IMR-90 (cell line): ENCODE data around the gene IZUMO4. TPM values are rescaled to one million over a fixed set of nuclear protein-coding genes. Genes with fewer than 3 reads are reported as not detected.

ENCODE experiments used
- ATAC-seq: fragments of 200-7000 bp; cut with Tn5 transposase; 2 replicates; pipeline ENCODE4 v1.9.1; 2020; ENCODE audit warnings: low read depth, mild to moderate bottlenecking, moderate library complexity
- BruUV-seq: library from RNA; stranded (reverse); fragments of 400-500 nt; replicated peaks from 2 replicates; lab custom pipeline; 2021; lab: Mats Ljungman, UMichigan
- CTCF ChIA-PET: fragments of 300-600 bp; formaldehyde crosslinking; extraction: SDS; loops from one replicate; lab custom pipeline; 2021; ENCODE audit warnings: antibody characterized with exemption; lab: Yijun Ruan, JAX
- POLR2A ChIA-PET: fragments of 300-600 bp; sonication (Branson Sonifier 250); formaldehyde crosslinking; loops from one replicate; lab custom pipeline; 2022; ENCODE audit warnings: antibody characterized with exemption; ENCODE audit not compliant: unreplicated experiment; lab: Charles Lee
- DNase-seq: peaks from one replicate; pipeline ENCODE4 v3.0.0; 2013
- H2AFZ ChIP-seq: replicated peaks from 2 replicates; pipeline ENCODE3; 2013; ENCODE audit warnings: low read length, mild to moderate bottlenecking; ENCODE audit not compliant: poor library complexity
- H2AK5ac ChIP-seq: 2 replicates; pipeline ENCODE4 v1.6.1; 2013; ENCODE audit warnings: low read depth, low read length, inconsistent platforms
- H2AK9ac ChIP-seq: replicated peaks from 2 replicates; pipeline ENCODE3; 2013; ENCODE audit warnings: mild to moderate bottlenecking, low read depth, low read length, moderate library complexity; ENCODE audit not compliant: poor library complexity
- H2BK120ac ChIP-seq: 2 replicates; pipeline ENCODE4 v1.6.1; 2013; ENCODE audit warnings: low read depth, low read length, inconsistent platforms
- H2BK15ac ChIP-seq: 3 replicates; pipeline ENCODE4 v1.6.1; 2013; ENCODE audit warnings: low read depth, low read length, inconsistent platforms
- H2BK20ac ChIP-seq: 2 replicates; pipeline ENCODE4 v1.6.1; 2013; ENCODE audit warnings: low read depth, mild to moderate bottlenecking, inconsistent platforms, low read length, moderate library complexity
- H2BK5ac ChIP-seq: 2 replicates; pipeline ENCODE4 v1.6.1; 2013; ENCODE audit warnings: mild to moderate bottlenecking, low read depth, low read length, inconsistent platforms; ENCODE audit not compliant: poor library complexity, severe bottlenecking
- H3K14ac ChIP-seq: replicated peaks from 2 replicates; pipeline ENCODE4 v1.6.1; 2013; ENCODE audit warnings: low read depth, low read length, inconsistent platforms
- H3K18ac ChIP-seq: 2 replicates; pipeline ENCODE4 v1.6.1; 2013; ENCODE audit warnings: low read depth, low read length, control low read depth
- H3K23ac ChIP-seq: 2 replicates; pipeline ENCODE4 v1.6.1; 2013; ENCODE audit warnings: low read depth, low read length, inconsistent platforms
- H3K27ac ChIP-seq: 2 replicates; pipeline ENCODE4 v1.5.1; 2013; ENCODE audit warnings: mild to moderate bottlenecking, control low read depth, low read length; ENCODE audit not compliant: insufficient read depth
- H3K27me3 ChIP-seq: 2 replicates; pipeline ENCODE4 v1.6.1; 2013; ENCODE audit warnings: low read length; ENCODE audit not compliant: control insufficient read depth, insufficient read depth
- H3K36me3 ChIP-seq: 2 replicates; pipeline ENCODE4 v1.6.1; 2013; ENCODE audit warnings: low read length, mixed read lengths; ENCODE audit not compliant: control insufficient read depth, insufficient read depth
- H3K4ac ChIP-seq: 2 replicates; pipeline ENCODE4 v1.6.1; 2013; ENCODE audit warnings: low read depth, low read length, inconsistent platforms
- H3K4me1 ChIP-seq: 2 replicates; pipeline ENCODE4 v1.6.1; 2013; ENCODE audit warnings: low read length, mixed read lengths; ENCODE audit not compliant: control insufficient read depth, insufficient read depth
- H3K4me2 ChIP-seq: 2 replicates; pipeline ENCODE4 v1.6.1; 2013; ENCODE audit warnings: low read depth, mild to moderate bottlenecking, control low read depth, low read length, moderate library complexity
- H3K4me3 ChIP-seq: 2 replicates; pipeline ENCODE4 v1.5.1; 2013; ENCODE audit warnings: low read depth, mild to moderate bottlenecking, control low read depth, low read length, moderate library complexity; ENCODE audit not compliant: insufficient read depth
- H3K56ac ChIP-seq: 2 replicates; pipeline ENCODE4 v1.6.1; 2013; ENCODE audit warnings: low read length, inconsistent platforms; ENCODE audit not compliant: insufficient read depth; ENCODE audit errors: extremely low read depth
- H3K79me1 ChIP-seq, 2 experiments: 2 replicates each; pipeline ENCODE4 v1.6.1; 2013; ENCODE audit warnings: low read length in 2 of 2, inconsistent platforms in 1 of 2, low read depth in 1 of 2
- H3K9ac ChIP-seq: 2 replicates; pipeline ENCODE4 v1.6.1; 2013; ENCODE audit warnings: low read depth, low read length, control low read depth
- H3K9me1 ChIP-seq: 2 replicates; pipeline ENCODE4 v1.6.1; 2013; ENCODE audit warnings: low read length, inconsistent platforms; ENCODE audit not compliant: insufficient read depth
- H3K9me3 ChIP-seq: 2 replicates; pipeline ENCODE4 v1.6.1; 2013; ENCODE audit warnings: low read length; ENCODE audit not compliant: control insufficient read depth, insufficient read depth
- H4K20me1 ChIP-seq: 2 replicates; pipeline ENCODE4 v1.6.1; 2013; ENCODE audit warnings: low read length, inconsistent platforms; ENCODE audit not compliant: insufficient read depth
- H4K5ac ChIP-seq: 2 replicates; pipeline ENCODE4 v1.6.1; 2013; ENCODE audit warnings: mild to moderate bottlenecking, low read depth, low read length, control low read depth
- H4K8ac ChIP-seq, 2 experiments: 2 replicates each; pipeline ENCODE4 v1.6.1; 2013; ENCODE audit warnings: low read depth in 2 of 2, low read length in 2 of 2, control low read depth in 1 of 2, inconsistent platforms in 1 of 2
- H4K91ac ChIP-seq: 2 replicates; pipeline ENCODE4 v1.6.1; 2013; ENCODE audit warnings: low read depth, low read length, inconsistent platforms; ENCODE audit not compliant: insufficient read depth
- BHLHE40 ChIP-seq: fragments of 150-350 bp; IDR thresholded peaks from 2 replicates; pipeline ENCODE4 v1.6.1; 2016; ENCODE audit warnings: mild to moderate bottlenecking, low read depth, low read length
- CEBPB ChIP-seq: IDR thresholded peaks from 2 replicates; pipeline ENCODE4 v1.6.1; 2012; ENCODE audit warnings: low read depth, low read length, improper control_type of control experiment
- CHD1 ChIP-seq: IDR thresholded peaks from 2 replicates; pipeline ENCODE4 v1.6.1; 2012; ENCODE audit warnings: low read depth, low read length, improper control_type of control experiment
- CTCF ChIP-seq: conservative IDR thresholded peaks from 2 replicates; pipeline ENCODE4 v1.5.1; 2012; ENCODE audit warnings: mild to moderate bottlenecking, low read depth, low read length, improper control_type of control experiment
- ELK1 ChIP-seq: fragments of 150-350 bp; IDR thresholded peaks from 2 replicates; pipeline ENCODE4 v1.6.1; 2016; ENCODE audit warnings: low read depth, mild to moderate bottlenecking, low read length, moderate library complexity, borderline replicate concordance
- FOS ChIP-seq: fragments of 150-350 bp; IDR thresholded peaks from 2 replicates; pipeline ENCODE4 v1.6.1; 2016; ENCODE audit warnings: low read depth, low read length
- MAFK ChIP-seq: IDR thresholded peaks from 2 replicates; pipeline ENCODE4 v1.6.1; 2012; ENCODE audit warnings: low read depth, low read length, improper control_type of control experiment
- MAZ ChIP-seq: IDR thresholded peaks from 2 replicates; pipeline ENCODE4 v1.6.1; 2012; ENCODE audit warnings: low read depth, mild to moderate bottlenecking, low read length, improper control_type of control experiment, moderate library complexity, borderline replicate concordance
- MXI1 ChIP-seq: IDR thresholded peaks from 2 replicates; pipeline ENCODE4 v1.6.1; 2012; ENCODE audit warnings: low read depth, mild to moderate bottlenecking, low read length, moderate library complexity, borderline replicate concordance
- NFE2L2 ChIP-seq: fragments of 150-350 bp; IDR thresholded peaks from 2 replicates; pipeline ENCODE4 v1.6.1; 2016; ENCODE audit warnings: low read depth, mild to moderate bottlenecking, low read length
- POLR2A ChIP-seq: IDR thresholded peaks from 2 replicates; pipeline ENCODE4 v1.6.1; 2012; ENCODE audit warnings: mild to moderate bottlenecking, low read depth, low read length
- RAD21 ChIP-seq: IDR thresholded peaks from 2 replicates; pipeline ENCODE4 v1.6.1; 2012; ENCODE audit warnings: low read length, improper control_type of control experiment
- RCOR1 ChIP-seq: IDR thresholded peaks from 2 replicates; pipeline ENCODE4 v1.6.1; 2012; ENCODE audit warnings: mild to moderate bottlenecking, low read length, improper control_type of control experiment; ENCODE audit not compliant: insufficient replicate concordance
- RFX5 ChIP-seq: IDR thresholded peaks from 2 replicates; pipeline ENCODE4 v1.8.0; 2012; ENCODE audit warnings: low read depth, mild to moderate bottlenecking, low read length, moderate library complexity
- SMC3 ChIP-seq: fragments of 150-350 bp; IDR thresholded peaks from 2 replicates; pipeline ENCODE4 v1.6.1; 2016; ENCODE audit warnings: low read depth, mild to moderate bottlenecking, antibody characterized with exemption, low read length, moderate library complexity
- USF2 ChIP-seq: fragments of 150-350 bp; IDR thresholded peaks from 2 replicates; pipeline ENCODE4 v1.6.1; 2017; ENCODE audit warnings: mild to moderate bottlenecking, antibody characterized with exemption, low read length, low read depth
- WGBS, 2 experiments: methylation state at CpG; one replicate each; pipeline versions ENCODE4 v1.1.5 to v1.1.7; 2013; ENCODE audit warnings: missing lambda C conversion rate in 2 of 2; ENCODE audit not compliant: insufficient read length in 1 of 2; ENCODE audit errors: extremely low coverage in 2 of 2; 5-methylcytosine and 5-hydroxymethylcytosine counted together
- dilution Hi-C: fragments of 300-500 bp; cut with HindIII; formaldehyde crosslinking; loops from one replicate; pipeline ENCODE4 v1.14.3; 2018; ENCODE audit warnings: low sequenced_read_pairs; ENCODE audit not compliant: unreplicated experiment
- in situ Hi-C: fragments of 300-500 bp; cut with MboI; formaldehyde crosslinking; loops from 3 replicates; pipeline ENCODE4 v1.14.3; 2019; ENCODE audit warnings: low sequenced_read_pairs, inconsistent platforms, mixed read lengths
- intact Hi-C: fragments of 100-400 bp; cut with micrococcal nuclease; formaldehyde crosslinking; loops from 2 replicates; pipeline ENCODE4 v1.10.0; 2022
- polyA plus RNA-seq, 3 experiments: library from polyadenylated mRNA; depleted of rRNA; stranded (reverse); fragments of >200 nt; gene quantifications; 2 replicates each; pipeline ENCODE4 v1.2.3, GENCODE V29; 2012; ENCODE audit warnings: low replicate concordance in 1 of 3
- total RNA-seq: library from RNA; depleted of rRNA; stranded (reverse); fragments of >200 nt; gene quantifications from 2 replicates; pipeline ENCODE4 v1.2.3, GENCODE V29; 2012

IZUMO4 gene
- total and polyA plus RNA-seq, 2 of the 4 experiments (the other 2 are of a cell fraction), result 0.72 to 2.8 TPM

GRCh38 chr19:2113439-2114211 lies 16.9 kb downstream of the IZUMO4 start:
- Histone ChIP-seq H3K27ac (no peak overlapping the region), H2AK5ac (no peak overlapping the region), H4K8ac (no peak overlapping the region), H3K4me1 (no peaks in the 10 kb centered on the region), H3K18ac (no peak overlapping the region), H2BK5ac (no peak overlapping the region), H3K27me3 (no peaks in the 10 kb centered on the region), H2BK120ac (no peak overlapping the region), H2BK20ac (no peak overlapping the region), H4K91ac (no peak overlapping the region), H3K14ac (no peak overlapping the region), H2AK9ac (peak overlapping the region; percentile 14), H4K20me1 (peaks cover 9% of the 10 kb centered on the region), H3K4ac (no peak overlapping the region), H2BK15ac (no peak overlapping the region), H3K4me3 (no peak overlapping the region), H3K4me2 (no peak overlapping the region), H3K9ac (no peak overlapping the region), H3K36me3 (peaks cover 96% of the 10 kb centered on the region), H3K23ac (no peak overlapping the region), H3K56ac (no peak overlapping the region), H2AFZ (no peak overlapping the region), H4K5ac (no peak overlapping the region), H3K9me3 (no peaks in the 10 kb centered on the region), H3K9me1 (no peaks in the 10 kb centered on the region), H3K79me1 (peaks cover 4 to 18% of the 10 kb centered on the region in 2 experiments; a peak in 2 of 4 replicates)
- in situ Hi-C loops, result no loop called here
- 97% methylated on average over 11 of the region's 24 CpGs; no CpG with 5 or more reads in 1 of the 2 experiments for WGBS, 2 experiments
- POLR2A ChIA-PET, result no interaction called here
- intact Hi-C loops, result no loop called here
- no TSS peak for BruUV-seq
- CTCF ChIA-PET, result no interaction called here
- DNase-seq, result no peak
- TF ChIP-seq MXI1, result no peak
- TF ChIP-seq FOS, result no peak
- no peak for TF ChIP-seq SMC3
- TF ChIP-seq RCOR1, result no peak
- no peak for TF ChIP-seq MAZ
- no peak for TF ChIP-seq MAFK
- no peak for TF ChIP-seq ELK1
- no peak for TF ChIP-seq RFX5
- TF ChIP-seq USF2, result no peak
- TF ChIP-seq RAD21, result no peak
- no peak for TF ChIP-seq BHLHE40
- no peak for TF ChIP-seq CEBPB
- no peak for TF ChIP-seq CTCF
- no peak for TF ChIP-seq POLR2A
- no peak for TF ChIP-seq NFE2L2
- no peak for TF ChIP-seq CHD1
- no peak for ATAC-seq
- dilution Hi-C loops, result no loop called here
